ENCODE results near the gene SEMA4C. TPM values are rescaled to one million over a fixed set of nuclear protein-coding genes. Genes with fewer than 3 reads are reported as not detected.

Gene SEMA4C
- total RNA-seq, 4 donors from 2014 or later = 10.4 to 27.1 (median 17.8) TPM

GRCh38 chr2:96913398-96914202 is 43.7 kb upstream of the SEMA4C start:
- no peak for TF ChIP-seq CTCF (IDR thresholded peaks at IDR 0.05; ENCODE audit: low read depth)

DNA sequence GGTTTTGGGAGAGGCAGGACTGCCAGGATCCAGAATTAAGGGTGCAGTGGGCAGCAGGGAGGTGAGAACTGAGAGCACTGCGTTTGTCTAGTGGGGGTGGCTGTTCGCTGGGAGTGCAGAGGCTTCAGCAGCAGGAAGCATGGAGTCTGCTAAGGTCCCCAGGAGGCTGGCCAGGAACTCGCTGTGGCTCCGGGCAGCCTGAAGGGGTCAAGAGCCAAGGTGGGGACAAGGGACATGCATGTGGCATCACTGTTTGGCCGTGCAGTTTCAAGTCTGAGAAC is 43.2 kb upstream of the SEMA4C start:
- no peak for TF ChIP-seq CTCF (IDR thresholded peaks at IDR 0.05; ENCODE audit: low read depth)

- TF ChIP-seq CTCF (IDR thresholded peaks at IDR 0.05; ENCODE audit: low read depth) = no peak
Measured at GRCh38 chr2:96912346-96913116, 42.7 kb upstream of the SEMA4C start.

GRCh38 chr2:96909611-96910021 is 39.7 kb upstream of the SEMA4C start:
- TF ChIP-seq CTCF (IDR thresholded peaks at IDR 0.05; ENCODE audit: low read depth) = no peak

GRCh38 chr2:96907115-96908041 is 37.5 kb upstream of the SEMA4C start:
- TF ChIP-seq CTCF (IDR thresholded peaks at IDR 0.05; ENCODE audit: low read depth) = no peak

- no peak for TF ChIP-seq CTCF (IDR thresholded peaks at IDR 0.05; ENCODE audit: low read depth)
Measured at GRCh38 chr2:96906729-96907114, 36.8 kb upstream of the SEMA4C start.

DNA sequence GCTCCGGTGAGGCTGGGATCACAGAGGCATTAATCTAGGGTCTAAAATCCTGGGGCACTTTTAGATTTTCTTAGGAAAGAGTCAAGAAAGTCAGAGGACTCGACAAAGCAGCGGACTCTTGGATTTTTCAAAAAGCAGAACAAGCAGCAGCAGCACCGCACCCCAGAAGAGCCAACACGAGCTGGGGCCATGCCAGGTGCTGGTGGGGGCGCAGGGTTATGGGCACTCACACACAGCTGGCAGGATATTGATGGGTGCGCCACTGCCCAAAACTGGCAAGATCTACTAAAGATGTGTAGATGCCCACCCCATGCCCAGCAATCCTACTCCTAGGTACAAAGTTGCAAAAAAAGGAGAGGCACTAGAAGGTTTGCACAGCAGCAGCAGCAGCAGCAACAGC is 33.9 kb upstream of the SEMA4C start:
- no peak for TF ChIP-seq CTCF (IDR thresholded peaks at IDR 0.05; ENCODE audit: low read depth)
